Activated naive CD4-positive, alpha-beta T cell treated with anti-CD3 and anti-CD28 coated beads, Interleukin-2, amount 50 U/mL, for 24 hours (primary cell): ENCODE data around the gene AVPR1A.

Experiments used
- H3K27ac Mint-ChIP-seq: one replicate; pipeline ENCODE4 v1.8.0; 2021; ENCODE audit warnings: mild to moderate bottlenecking, mixed read lengths
- H3K27me3 Mint-ChIP-seq: one replicate; pipeline ENCODE4 v1.8.0; 2021; ENCODE audit warnings: mixed read lengths
- H3K36me3 Mint-ChIP-seq: one replicate; pipeline ENCODE4 v1.8.0; 2021; ENCODE audit warnings: mixed read lengths
- H3K4me1 Mint-ChIP-seq: one replicate; pipeline ENCODE4 v1.8.0; 2021; ENCODE audit warnings: mixed read lengths
- H3K4me3 Mint-ChIP-seq: one replicate; pipeline ENCODE4 v1.8.0; 2021; ENCODE audit warnings: mild to moderate bottlenecking, mixed read lengths
- H3K9me3 Mint-ChIP-seq: one replicate; pipeline ENCODE4 v1.8.0; 2021; ENCODE audit warnings: mixed read lengths

Gene AVPR1A

DNA sequence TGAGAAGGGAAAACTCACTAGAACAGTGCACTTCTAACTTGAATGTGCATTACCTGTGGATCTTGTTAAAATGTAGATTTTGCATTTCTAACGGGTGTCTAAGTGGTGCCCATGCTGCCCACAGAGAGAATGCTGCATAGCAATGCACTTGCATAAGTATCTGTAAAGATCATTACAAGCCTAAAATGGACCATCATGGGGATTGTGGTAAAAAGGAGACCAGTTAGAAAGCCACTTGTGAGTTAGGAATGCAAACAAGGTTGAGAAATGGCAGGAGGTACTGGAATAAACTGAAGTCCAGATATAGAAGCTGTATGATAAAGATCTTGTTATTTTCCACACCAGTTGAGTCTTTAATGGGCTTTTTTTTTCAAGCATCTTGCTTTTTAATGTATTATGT is 18.8 kb downstream of the AVPR1A start:
- Mint-ChIP-seq H3K9me3 (no peaks in the 10 kb centered on the region), H3K27ac (no peak overlapping the region), H3K4me3 (no peak overlapping the region), H3K4me1 (no peaks in the 10 kb centered on the region), H3K27me3 (peaks cover 6% of the 10 kb centered on the region), H3K36me3 (no peaks in the 10 kb centered on the region)

DNA sequence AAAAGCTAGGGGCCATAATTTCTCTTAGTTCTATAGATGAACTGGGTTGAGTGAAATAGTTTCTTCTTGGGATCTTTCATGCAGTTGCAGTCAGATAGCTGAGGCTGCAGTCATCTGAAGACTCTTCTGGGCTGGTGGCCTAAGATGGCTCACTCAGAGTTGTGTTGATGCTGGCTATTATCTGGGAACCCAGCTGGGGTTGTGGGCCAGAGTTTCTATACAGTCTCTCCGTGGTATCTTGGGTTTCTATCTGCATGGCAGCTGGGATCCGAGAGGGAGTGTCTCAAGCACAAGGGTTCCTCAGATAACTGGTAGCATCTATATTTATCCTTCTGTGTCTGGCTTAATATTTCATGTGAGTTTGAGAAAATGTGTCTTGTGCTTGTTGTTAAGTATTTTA is 21.1 kb downstream of the AVPR1A start:
- Mint-ChIP-seq H3K27ac (no peak overlapping the region), H3K4me1 (no peaks in the 10 kb centered on the region), H3K4me3 (no peak overlapping the region), H3K27me3 (peaks cover 6% of the 10 kb centered on the region), H3K9me3 (no peaks in the 10 kb centered on the region), H3K36me3 (no peaks in the 10 kb centered on the region)

DNA sequence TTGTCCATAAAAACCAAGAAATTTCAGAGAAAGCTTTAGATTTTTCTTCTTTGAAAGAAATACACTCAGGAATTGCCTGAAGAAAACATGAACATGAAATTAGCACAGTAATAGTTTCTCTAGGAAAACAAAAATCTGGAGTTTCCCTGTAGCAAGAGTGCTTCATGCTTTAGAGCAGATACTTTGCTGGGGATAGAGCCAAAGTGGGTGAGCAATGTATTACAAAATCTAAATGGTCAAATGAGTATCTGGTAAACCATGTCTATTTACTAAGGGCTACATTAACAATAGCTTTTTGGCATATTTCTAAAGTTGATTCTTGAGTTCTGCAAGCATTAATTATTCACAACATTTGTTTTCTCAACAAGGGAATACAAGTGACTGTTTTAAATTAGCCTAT is 26.2 kb downstream of the AVPR1A start:
- H3K36me3 Mint-ChIP-seq: no peaks in the 10 kb centered on the region
- H3K4me1 Mint-ChIP-seq: no peaks in the 10 kb centered on the region
- H3K9me3 Mint-ChIP-seq: no peaks in the 10 kb centered on the region
- no peak overlapping the region for H3K27ac Mint-ChIP-seq
- H3K4me3 Mint-ChIP-seq: no peak overlapping the region
- peaks cover 5% of the 10 kb centered on the region for H3K27me3 Mint-ChIP-seq

DNA sequence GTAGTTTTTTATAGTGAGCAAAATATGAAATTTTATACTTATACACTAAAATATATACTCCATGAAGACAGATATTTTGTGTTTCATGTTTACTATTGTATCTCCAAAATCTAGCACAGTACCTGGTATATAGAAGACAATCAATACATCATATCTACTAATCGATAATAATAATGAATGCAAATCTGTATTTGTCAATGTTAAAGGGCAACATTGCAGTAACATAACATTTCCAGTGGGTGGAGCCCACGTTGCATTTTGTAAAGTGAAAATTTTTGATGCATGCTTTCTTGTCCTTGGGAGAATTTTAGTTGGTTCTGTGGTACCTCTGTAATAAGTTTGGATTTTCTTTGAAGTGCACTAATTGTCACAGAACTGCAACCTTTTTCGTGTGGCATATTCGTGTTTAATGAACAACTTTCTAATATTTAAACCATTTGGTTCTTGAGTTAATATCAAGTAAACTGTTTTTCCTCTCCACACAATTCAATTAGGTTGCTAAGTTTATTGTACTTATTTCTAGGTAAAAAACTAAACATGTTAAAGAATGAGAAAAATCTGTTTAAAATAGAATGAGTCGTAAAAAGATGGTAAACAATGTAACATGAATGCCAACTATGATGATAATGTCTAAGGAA is 47.4 kb downstream of the AVPR1A start:
- H3K36me3 Mint-ChIP-seq: no peaks in the 10 kb centered on the region
- no peak overlapping the region for H3K4me3 Mint-ChIP-seq
- no peaks in the 10 kb centered on the region for H3K4me1 Mint-ChIP-seq
- H3K27ac Mint-ChIP-seq: no peak overlapping the region
- H3K27me3 Mint-ChIP-seq: no peaks in the 10 kb centered on the region
- no peaks in the 10 kb centered on the region for H3K9me3 Mint-ChIP-seq

DNA sequence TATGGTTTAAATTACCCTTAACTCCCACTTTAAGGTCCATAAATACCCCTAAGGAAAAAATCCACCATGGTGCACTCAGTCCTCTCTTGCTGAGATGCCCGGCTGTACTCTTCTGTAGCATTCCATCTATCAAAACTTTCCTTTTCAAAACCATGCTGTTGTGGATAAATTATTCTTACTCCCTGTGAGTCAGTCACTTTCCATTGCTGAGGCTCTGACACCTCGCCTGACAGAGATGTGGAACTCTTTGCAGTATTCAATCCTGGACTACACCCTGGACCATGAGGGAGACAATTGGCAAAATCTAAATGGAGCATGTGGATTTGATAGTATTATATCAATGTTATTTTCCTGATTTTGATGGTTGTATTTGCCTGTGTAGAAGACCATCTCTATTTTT is 49.1 kb downstream of the AVPR1A start:
- no peaks in the 10 kb centered on the region for H3K9me3 Mint-ChIP-seq
- peaks cover 2% of the 10 kb centered on the region for H3K27me3 Mint-ChIP-seq
- no peak overlapping the region for H3K27ac Mint-ChIP-seq
- H3K4me3 Mint-ChIP-seq: no peak overlapping the region
- H3K36me3 Mint-ChIP-seq: no peaks in the 10 kb centered on the region
- no peaks in the 10 kb centered on the region for H3K4me1 Mint-ChIP-seq

DNA sequence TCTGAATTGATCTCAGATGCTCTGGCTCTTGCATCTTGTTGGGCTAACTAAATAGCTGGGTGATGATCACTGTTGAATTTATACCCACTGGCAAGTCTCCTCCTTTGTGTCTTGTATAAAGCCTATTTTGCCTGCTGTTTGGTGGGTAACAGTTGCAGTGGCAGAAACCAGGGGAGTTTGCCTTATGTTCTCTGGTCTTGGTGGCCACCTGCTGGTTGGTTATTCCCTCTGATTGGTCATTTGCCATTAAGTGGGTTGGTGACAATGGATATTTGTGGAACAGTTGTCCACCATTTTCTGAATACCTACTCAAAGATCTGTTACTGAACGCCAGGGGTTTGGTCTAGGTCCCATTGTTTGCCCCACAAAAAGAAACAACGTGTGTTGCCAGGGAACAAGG is 52.1 kb downstream of the AVPR1A start:
- Mint-ChIP-seq H3K36me3 (no peaks in the 10 kb centered on the region), H3K4me3 (no peak overlapping the region), H3K27me3 (peaks cover 2% of the 10 kb centered on the region), H3K9me3 (no peaks in the 10 kb centered on the region), H3K27ac (no peak overlapping the region), H3K4me1 (no peaks in the 10 kb centered on the region)

DNA sequence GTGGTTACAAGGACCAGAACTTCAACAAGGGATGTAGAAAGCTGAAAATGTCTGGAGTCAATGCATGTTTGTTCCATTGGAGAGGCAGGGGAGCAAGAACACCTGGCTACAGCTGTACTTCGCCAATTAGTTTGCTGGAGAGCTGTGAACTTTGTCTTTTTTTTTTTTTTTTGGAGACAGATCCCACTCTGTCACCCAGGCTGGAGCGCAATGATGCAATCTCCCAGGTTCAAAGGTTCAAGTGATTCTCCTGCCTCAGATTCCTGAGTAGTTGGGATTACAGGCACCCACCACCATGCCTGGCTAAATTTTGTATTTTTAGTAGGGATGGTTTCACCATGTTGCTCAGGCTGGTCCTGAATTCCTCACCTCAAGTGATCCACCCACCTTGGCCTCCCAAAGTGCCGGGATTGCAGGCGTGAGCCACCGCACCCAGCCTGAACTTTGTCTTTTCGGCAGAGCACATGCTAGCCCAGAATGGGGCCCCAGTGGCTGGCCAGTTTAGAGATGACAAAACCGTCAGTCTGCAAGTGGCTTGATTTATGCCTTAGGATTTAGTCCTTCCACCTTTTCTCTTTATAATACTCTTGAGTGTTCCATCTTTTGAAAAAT is 55.5 kb downstream of the AVPR1A start:
- Mint-ChIP-seq H3K27me3 (peaks cover 11% of the 10 kb centered on the region), H3K9me3 (no peaks in the 10 kb centered on the region)

DNA sequence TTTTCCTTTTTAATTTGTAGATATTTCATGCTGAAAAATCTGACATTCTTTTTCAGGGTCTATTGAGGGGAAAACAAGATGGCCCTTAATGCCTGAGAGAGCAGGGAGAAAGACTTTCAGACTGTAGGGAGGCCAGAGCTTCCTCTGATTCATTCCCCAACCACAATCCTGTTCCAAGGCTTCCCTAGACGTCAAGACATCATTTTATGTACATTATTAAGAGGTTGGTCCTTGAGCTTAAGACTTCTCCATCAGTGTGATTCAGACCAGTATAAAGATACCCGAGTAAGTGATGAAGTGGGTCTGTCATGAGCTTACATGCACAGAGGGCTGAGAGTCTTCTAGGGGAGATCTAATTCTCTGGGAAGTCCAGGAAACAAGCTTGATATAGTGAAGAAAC is 57.3 kb downstream of the AVPR1A start:
- H3K27ac Mint-ChIP-seq: no peak overlapping the region
- no peak overlapping the region for H3K4me3 Mint-ChIP-seq
- no peaks in the 10 kb centered on the region for H3K4me1 Mint-ChIP-seq
- H3K27me3 Mint-ChIP-seq: peaks cover 15% of the 10 kb centered on the region
- H3K36me3 Mint-ChIP-seq: no peaks in the 10 kb centered on the region
- H3K9me3 Mint-ChIP-seq: no peaks in the 10 kb centered on the region

More for the DNA sequence above, 55.5 kb downstream of the AVPR1A start:
- Mint-ChIP-seq H3K4me1 (no peaks in the 10 kb centered on the region), H3K27ac (no peak overlapping the region), H3K36me3 (no peaks in the 10 kb centered on the region), H3K4me3 (no peak overlapping the region)

DNA sequence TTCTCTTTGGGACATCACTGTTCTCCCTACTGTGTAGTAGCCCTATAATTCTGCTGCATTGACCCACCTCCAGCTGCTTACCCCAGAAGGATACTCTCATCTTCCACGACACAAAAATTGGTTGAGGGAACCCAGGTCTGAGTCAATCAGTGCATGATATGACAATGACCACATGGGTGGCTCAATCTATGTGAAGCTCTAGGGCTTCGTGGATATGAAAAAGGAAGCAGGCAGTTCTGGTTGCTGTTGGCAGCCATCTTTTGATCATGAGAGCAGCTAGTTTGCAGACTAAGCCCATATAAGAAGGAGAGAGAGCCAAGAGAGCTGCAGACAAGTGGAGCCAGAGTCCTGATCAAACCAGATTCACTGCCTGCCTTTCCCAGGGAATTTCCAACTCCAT is 57.9 kb downstream of the AVPR1A start:
- Mint-ChIP-seq H3K9me3 (no peaks in the 10 kb centered on the region), H3K27ac (no peak overlapping the region), H3K4me1 (no peaks in the 10 kb centered on the region), H3K27me3 (peaks cover 15% of the 10 kb centered on the region), H3K4me3 (no peak overlapping the region), H3K36me3 (no peaks in the 10 kb centered on the region)
